Fibroblast of skin of left biceps (primary cell): Measurements from ENCODE around the gene CDH1.

ENCODE experiments used
- DNase-seq, 2 experiments: peaks; one replicate each; pipeline ENCODE4 v3.0.0-alpha.2; 2013; ENCODE audit warnings: low read depth in 2 of 2

CDH1 gene

DNA sequence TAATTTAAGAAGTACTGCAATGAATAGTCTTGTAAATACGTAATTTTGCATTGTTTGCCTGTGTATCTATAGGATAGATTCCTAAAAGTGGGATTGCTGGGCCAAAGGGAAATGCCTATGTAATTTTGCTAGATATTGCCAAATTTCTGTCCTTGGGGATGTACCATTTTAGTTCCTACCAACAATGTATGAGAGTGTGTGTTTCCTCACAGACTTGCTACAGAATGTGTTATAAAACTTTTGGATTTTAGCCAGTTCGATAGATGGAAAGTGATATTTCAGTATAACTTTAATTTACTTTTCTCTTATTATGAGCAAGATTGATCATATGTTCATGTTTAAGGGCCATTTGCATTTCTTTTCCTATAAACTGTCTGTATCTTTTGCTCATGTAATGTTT lies 114.5 kb downstream of the CDH1 start:
- DNase-seq, result no peak

GRCh38 chr16:68857479-68857878 lies 120.4 kb downstream of the CDH1 start:
- DNase-seq, result no peak

- DNase-seq, result no peak
These were observed 122.7 kb downstream of the CDH1 start for GRCh38 chr16:68859828-68860227.

DNA sequence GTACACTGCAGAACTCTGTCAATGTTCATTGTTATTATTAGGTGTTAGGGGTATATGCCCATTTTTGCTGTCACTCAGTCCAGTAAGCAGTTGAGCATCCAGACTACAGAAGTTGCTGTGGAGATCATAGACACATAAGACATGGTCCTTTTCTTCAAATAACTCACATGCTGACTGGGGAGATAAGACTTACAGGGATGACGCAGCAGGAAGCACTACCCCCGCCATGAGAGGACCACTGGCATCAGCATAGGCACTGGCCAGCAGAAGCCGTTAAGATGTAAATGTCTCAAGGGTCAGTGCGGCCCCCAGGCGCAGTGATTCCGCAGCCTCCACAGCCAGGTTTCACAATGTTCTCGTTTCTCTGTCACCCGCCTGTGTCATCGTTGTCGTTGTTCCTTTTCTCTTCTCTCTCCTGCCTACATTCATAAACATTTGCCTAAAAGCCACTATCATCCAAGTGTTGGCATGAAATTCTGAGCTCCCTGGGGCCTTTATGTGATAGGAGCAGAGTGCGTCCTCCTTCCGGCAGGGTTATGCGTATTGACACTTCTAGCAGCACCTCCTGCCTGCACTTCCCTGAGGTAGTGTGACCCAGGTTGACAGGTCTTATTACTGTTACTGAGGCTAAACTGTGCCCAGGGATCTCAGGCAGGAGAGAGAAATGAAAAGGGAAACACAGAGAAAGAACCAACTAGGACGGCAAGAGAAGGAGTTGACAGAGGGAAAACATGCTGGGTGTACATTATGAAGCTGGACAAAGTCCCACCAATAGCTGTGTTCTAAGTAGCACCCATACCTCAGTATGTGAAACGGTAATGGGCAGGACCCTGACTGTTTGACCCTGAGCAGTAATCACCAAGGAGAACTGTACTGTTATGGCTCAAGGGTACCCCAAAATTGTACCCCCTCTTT lies 124.1 kb downstream of the CDH1 start:
- DNase-seq, result no peak

DNA sequence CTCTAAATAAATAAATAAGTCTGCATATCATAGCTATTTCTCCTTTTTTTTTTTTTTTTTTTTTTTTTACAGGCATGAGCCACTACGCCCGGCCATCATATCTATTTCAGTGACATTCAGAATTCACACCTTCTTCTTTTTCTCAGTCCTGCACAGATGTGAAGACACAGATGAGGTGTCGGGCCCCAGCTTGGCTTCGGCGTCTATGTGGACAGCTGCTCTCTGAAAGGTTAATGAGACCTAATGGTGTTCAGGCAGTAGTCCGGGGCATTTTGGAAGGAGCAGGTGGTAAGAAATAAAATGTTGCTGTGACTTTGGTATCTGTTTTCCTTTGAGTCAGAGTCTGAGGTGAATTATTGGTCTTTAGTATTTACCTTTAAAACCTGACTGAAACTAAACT lies 129.8 kb downstream of the CDH1 start:
- no peak for DNase-seq

- DNase-seq, result no peak
These were observed 132.5 kb downstream of the CDH1 start for GRCh38 chr16:68869492-68870088.

DNA sequence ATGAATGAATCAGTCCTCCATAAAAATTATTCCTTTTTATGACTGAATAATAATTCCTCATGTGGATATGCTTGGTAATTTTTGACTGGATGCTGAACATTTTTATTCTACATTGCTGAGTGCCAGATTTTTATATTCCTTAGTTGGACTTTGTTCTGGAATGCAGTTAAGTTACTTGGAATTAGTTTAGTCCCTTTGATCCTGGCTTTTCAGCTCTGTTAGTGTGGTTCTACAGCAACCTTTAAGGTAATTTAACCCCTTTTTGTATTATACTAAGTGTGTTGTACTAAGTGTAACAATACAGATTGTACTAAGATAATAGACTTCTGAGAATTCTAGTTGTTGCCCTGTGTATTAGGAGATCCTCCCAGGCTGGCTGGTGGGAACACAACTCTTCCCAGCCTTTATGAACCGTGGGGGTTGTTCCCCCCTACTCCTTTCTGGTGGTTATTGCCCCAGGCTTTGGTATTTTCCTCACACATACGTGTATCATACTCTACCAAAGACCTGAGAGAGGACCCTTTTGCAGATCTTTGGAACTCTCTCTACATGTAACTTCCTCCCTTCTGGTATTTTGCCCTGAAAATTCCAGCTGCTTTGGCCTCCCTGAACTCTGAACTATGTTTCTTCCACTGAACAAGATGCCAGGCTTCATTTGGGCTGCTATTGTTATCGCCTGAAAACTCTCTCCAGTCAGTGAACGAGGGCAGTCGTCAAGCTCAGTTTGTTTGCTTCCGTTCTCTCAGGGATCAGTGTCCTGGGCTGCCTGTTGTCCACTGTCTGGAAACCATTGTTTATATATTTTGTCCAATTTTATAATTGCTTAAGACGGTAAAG lies 136.8 kb downstream of the CDH1 start:
- no peak for DNase-seq

GRCh38 chr16:68875871-68876270 lies 138.8 kb downstream of the CDH1 start:
- DNase-seq, result no peak

- no peak for DNase-seq
These were observed 146.6 kb downstream of the CDH1 start for GRCh38 chr16:68883685-68884084.

DNA sequence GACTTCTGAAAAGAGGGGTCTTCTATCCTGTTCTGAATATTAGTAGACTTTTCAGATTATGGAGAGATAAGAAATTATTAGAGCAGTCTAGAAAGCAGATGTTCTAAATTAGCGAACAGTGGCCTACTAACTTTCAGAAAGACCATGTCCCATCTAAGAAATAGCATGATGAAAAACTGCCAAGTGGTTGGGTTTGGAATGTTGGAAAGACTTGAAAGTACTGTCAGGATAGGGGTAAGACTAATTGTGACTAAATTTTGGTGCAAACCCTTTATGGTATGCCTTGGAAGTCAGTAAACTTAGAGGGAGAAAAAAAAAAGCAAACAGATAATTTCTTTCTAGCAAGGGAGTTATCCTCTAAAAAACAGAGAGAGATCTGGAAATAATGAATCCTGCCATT lies 147.3 kb downstream of the CDH1 start:
- DNase-seq, result peak in 1 of 2 experiments; percentile 0
